Loucy (cell line): ENCODE measurements around the gene RBP2.

Experiments used
- H2AFZ ChIP-seq: fragments of 200-600 bp; sonication (generic); 2 replicates; pipeline ENCODE4 v1.6.0; 2016; ENCODE audit warnings: antibody characterized with exemption, mild to moderate bottlenecking, low read length, moderate library complexity
- H3F3A ChIP-seq: fragments of 200-600 bp; 2 replicates; pipeline ENCODE4 v1.6.0; 2016; ENCODE audit warnings: antibody characterized with exemption, low read depth, mild to moderate bottlenecking
- H3K27me3 ChIP-seq: fragments of 200-600 bp; sonication (generic); 2 replicates; pipeline ENCODE4 v1.6.1; 2014; ENCODE audit warnings: low read length, mild to moderate bottlenecking; ENCODE audit not compliant: insufficient read depth, poor library complexity, severe bottlenecking
- H3K36me3 ChIP-seq: fragments of 200-600 bp; sonication (generic); 2 replicates; pipeline ENCODE4 v1.6.1; 2016; ENCODE audit warnings: low read length; ENCODE audit not compliant: insufficient read depth
- H3K4me1 ChIP-seq: fragments of 200-600 bp; sonication (generic); 2 replicates; pipeline ENCODE4 v1.5.1; 2014; ENCODE audit warnings: low read length, mild to moderate bottlenecking; ENCODE audit not compliant: insufficient read depth, poor library complexity, severe bottlenecking
- H3K4me2 ChIP-seq: fragments of 200-600 bp; sonication (generic); 2 replicates; pipeline ENCODE4 v1.6.0; 2014; ENCODE audit warnings: antibody characterized with exemption, low read length, low read depth, mild to moderate bottlenecking; ENCODE audit not compliant: poor library complexity, severe bottlenecking
- H3K4me3 ChIP-seq: fragments of 200-600 bp; sonication (generic); 2 replicates; pipeline ENCODE4 v1.5.1; 2014; ENCODE audit warnings: low read length, mild to moderate bottlenecking, mixed read lengths; ENCODE audit not compliant: poor library complexity, severe bottlenecking
- H3K79me2 ChIP-seq: fragments of 200-600 bp; sonication (generic); 2 replicates; pipeline ENCODE4 v1.6.1; 2014; ENCODE audit warnings: low read length; ENCODE audit not compliant: insufficient read depth
- H3K9ac ChIP-seq: fragments of 200-600 bp; sonication (generic); 2 replicates; pipeline ENCODE4 v1.6.0; 2014; ENCODE audit warnings: mild to moderate bottlenecking, low read depth, low read length, moderate library complexity; ENCODE audit not compliant: poor library complexity, severe bottlenecking
- H3K9me2 ChIP-seq: fragments of 200-600 bp; sonication (generic); replicated peaks from 2 replicates; pipeline ENCODE4 v1.6.1; 2016; ENCODE audit warnings: low read depth, low read length, mixed read lengths
- H3K9me3 ChIP-seq: fragments of 200-600 bp; sonication (generic); 2 replicates; pipeline ENCODE4 v1.6.1; 2014; ENCODE audit warnings: mild to moderate bottlenecking, antibody characterized with exemption, low read length, low read depth; ENCODE audit not compliant: insufficient read depth
- H4K20me1 ChIP-seq: fragments of 200-600 bp; sonication (generic); 2 replicates; pipeline ENCODE4 v1.6.0; 2014; ENCODE audit warnings: antibody characterized with exemption, low read length, mild to moderate bottlenecking; ENCODE audit not compliant: insufficient read depth, poor library complexity, severe bottlenecking
- CTCF ChIP-seq: fragments of 200-600 bp; sonication (generic); conservative IDR thresholded peaks from 2 replicates; pipeline ENCODE4 v1.5.1; 2014; ENCODE audit warnings: mild to moderate bottlenecking, antibody characterized with exemption, low read length
- EZH2phosphoT487 ChIP-seq: fragments of 200-600 bp; IDR thresholded peaks from 2 replicates; pipeline ENCODE4 v1.6.1; 2018; ENCODE audit warnings: antibody characterized with exemption, mild to moderate bottlenecking, moderate library complexity, borderline replicate concordance

Gene RBP2

GRCh38 chr3:139491027-139491700 is 14.8 kb upstream of the RBP2 start:
- Histone ChIP-seq H4K20me1 (no peaks in the 10 kb centered on the region), H3K9me2 (no peaks in the 10 kb centered on the region), H3F3A (no peaks in the 10 kb centered on the region), H3K9me3 (no peaks in the 10 kb centered on the region), H3K4me3 (no peak overlapping the region), H3K36me3 (no peaks in the 10 kb centered on the region), H2AFZ (no peak overlapping the region), H3K4me2 (no peak overlapping the region), H3K4me1 (no peaks in the 10 kb centered on the region), H3K27me3 (no peaks in the 10 kb centered on the region), H3K79me2 (no peaks in the 10 kb centered on the region), H3K9ac (no peak overlapping the region)
- TF ChIP-seq CTCF (no peak), EZH2phosphoT487 (no peak)

GRCh38 chr3:139482206-139482605 is 5.9 kb upstream of the RBP2 start:
- no peaks in the 10 kb centered on the region for H3K4me1 ChIP-seq
- no peaks in the 10 kb centered on the region for H3F3A ChIP-seq
- H3K9me2 ChIP-seq = no peaks in the 10 kb centered on the region
- H3K4me2 ChIP-seq = no peak overlapping the region
- H3K9me3 ChIP-seq = no peaks in the 10 kb centered on the region
- H3K36me3 ChIP-seq = no peaks in the 10 kb centered on the region
- no peaks in the 10 kb centered on the region for H3K27me3 ChIP-seq
- no peaks in the 10 kb centered on the region for H4K20me1 ChIP-seq
- H2AFZ ChIP-seq = no peak overlapping the region
- TF ChIP-seq CTCF = no peak
- no peak for TF ChIP-seq EZH2phosphoT487
- H3K79me2 ChIP-seq = no peaks in the 10 kb centered on the region
- no peak overlapping the region for H3K9ac ChIP-seq
- no peak overlapping the region for H3K4me3 ChIP-seq

DNA sequence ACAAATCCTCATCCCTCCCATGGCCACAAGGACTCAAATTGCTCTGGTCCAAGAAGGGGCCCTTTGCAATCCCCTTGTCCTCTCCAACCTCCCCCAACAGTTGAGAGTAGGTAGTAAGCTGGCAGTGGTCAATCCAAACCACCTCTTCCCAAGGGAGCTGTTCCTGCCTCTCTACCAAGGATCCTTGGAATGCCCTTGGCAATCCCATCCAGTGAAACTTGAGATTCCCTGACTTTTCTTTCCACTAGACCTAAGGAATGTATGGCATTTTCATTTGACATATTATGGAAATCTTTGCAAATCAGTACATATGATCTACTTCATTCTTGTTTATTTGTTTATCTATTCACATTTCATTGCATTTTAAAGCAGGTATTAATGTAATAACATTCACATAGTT is 4.8 kb upstream of the RBP2 start:
- Histone ChIP-seq H3F3A (no peaks in the 10 kb centered on the region), H3K9ac (no peak overlapping the region), H3K4me2 (no peak overlapping the region), H3K79me2 (no peaks in the 10 kb centered on the region), H3K9me3 (no peaks in the 10 kb centered on the region), H3K9me2 (no peaks in the 10 kb centered on the region), H3K4me1 (no peaks in the 10 kb centered on the region), H2AFZ (no peak overlapping the region), H4K20me1 (no peaks in the 10 kb centered on the region), H3K27me3 (no peaks in the 10 kb centered on the region), H3K4me3 (no peak overlapping the region), H3K36me3 (no peaks in the 10 kb centered on the region)
- no peak for TF ChIP-seq EZH2phosphoT487
- TF ChIP-seq CTCF = no peak
